GM10266 (cell line): ENCODE data around the gene UBASH3B.

ENCODE experiments used
- DNase-seq: peaks from one replicate; pipeline ENCODE4 v3.0.0; 2012; ENCODE audit errors: extremely low spot score
- TF ChIP-seq, protein P1 (sequence below): IDR thresholded peaks from 2 replicates; pipeline ENCODE4 v1.5.1; 2012; ENCODE audit warnings: mild to moderate bottlenecking, low read depth; ENCODE audit not compliant: control insufficient read depth, insufficient read depth; ENCODE audit errors: missing control alignments

The UBASH3B gene

DNA sequence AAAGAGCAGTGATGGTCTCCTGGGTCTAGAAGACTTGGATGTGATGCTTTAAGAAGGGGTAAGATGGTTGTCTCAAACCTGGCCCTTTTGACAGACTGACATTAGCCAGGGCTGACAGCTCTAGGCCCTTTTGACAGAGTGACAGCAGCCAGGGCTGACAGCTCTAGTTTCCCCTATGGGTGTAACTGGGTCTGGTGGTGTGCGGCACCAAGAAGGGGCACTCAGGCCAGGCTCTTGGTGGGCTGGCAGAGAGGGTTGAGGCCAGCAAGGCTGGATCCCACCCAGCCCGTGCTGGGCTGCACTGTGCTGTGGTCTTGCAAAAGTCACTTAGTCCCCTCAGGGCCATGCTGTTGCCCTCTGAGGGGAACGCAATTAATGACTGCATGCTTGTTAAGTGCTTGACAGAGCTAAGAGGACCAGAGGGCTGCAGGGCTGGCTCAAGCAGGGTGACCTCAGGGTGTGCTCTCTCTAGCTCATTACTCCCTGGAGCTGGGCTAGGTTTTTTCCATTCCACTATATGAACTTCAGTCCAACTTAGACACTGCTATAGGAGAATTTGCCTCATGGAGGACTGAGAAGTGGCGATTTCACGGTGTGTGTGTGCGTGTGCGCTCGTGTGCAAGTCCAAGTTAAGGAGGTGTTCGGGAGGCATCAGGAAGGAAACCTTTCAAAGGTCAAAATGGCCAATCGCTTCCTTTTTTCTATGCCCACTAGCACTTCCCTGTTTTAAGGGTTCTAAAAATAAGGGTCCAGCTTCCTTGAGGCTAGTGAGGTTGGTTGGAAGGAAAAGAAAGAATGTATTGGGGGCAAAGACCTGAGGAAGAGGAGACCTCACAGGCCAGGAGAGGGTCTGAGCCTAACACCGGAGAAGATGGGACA, 4.4 kb downstream of the UBASH3B start:
- no peak for DNase-seq
- TF ChIP-seq, protein P1, sequence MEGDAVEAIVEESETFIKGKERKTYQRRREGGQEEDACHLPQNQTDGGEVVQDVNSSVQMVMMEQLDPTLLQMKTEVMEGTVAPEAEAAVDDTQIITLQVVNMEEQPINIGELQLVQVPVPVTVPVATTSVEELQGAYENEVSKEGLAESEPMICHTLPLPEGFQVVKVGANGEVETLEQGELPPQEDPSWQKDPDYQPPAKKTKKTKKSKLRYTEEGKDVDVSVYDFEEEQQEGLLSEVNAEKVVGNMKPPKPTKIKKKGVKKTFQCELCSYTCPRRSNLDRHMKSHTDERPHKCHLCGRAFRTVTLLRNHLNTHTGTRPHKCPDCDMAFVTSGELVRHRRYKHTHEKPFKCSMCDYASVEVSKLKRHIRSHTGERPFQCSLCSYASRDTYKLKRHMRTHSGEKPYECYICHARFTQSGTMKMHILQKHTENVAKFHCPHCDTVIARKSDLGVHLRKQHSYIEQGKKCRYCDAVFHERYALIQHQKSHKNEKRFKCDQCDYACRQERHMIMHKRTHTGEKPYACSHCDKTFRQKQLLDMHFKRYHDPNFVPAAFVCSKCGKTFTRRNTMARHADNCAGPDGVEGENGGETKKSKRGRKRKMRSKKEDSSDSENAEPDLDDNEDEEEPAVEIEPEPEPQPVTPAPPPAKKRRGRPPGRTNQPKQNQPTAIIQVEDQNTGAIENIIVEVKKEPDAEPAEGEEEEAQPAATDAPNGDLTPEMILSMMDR: no peak

DNA sequence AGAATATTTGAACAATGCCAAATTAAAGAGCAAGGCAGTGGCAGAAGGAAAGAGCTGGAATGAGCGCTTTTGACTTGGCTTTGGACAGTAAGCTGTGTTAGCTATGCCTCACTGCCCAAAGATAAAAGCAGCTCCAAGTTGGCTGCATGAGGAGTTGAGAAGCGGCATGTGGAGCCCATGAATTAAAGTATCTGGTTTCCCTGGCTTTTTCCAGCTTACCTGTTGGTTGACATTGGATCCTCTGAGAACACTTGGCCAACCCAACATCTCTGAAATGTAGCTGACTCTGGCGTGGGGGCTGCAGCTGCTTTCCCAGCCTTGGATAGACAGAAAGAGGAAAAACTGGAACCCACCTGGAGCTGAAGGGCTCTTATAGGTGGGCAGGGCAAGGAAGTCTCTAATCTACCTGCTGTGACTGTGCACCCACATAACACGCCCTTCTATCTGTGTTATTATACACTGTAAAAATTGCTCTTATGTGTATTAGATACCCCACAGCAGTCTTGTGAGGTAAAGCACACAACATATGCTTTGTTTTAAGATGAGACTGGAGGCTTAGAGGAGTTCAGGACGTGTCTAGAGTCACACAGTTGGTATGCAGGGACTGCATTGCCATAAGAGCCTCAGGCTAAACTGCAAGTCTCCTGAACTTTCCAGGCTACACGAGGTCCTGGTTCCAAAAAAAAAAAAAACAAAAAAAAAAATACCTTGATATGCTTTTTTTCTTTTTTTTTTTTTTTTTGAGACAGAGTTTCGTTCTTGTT, 5.8 kb downstream of the UBASH3B start:
- DNase-seq: no peak
- TF ChIP-seq, protein P1: no peak

DNA sequence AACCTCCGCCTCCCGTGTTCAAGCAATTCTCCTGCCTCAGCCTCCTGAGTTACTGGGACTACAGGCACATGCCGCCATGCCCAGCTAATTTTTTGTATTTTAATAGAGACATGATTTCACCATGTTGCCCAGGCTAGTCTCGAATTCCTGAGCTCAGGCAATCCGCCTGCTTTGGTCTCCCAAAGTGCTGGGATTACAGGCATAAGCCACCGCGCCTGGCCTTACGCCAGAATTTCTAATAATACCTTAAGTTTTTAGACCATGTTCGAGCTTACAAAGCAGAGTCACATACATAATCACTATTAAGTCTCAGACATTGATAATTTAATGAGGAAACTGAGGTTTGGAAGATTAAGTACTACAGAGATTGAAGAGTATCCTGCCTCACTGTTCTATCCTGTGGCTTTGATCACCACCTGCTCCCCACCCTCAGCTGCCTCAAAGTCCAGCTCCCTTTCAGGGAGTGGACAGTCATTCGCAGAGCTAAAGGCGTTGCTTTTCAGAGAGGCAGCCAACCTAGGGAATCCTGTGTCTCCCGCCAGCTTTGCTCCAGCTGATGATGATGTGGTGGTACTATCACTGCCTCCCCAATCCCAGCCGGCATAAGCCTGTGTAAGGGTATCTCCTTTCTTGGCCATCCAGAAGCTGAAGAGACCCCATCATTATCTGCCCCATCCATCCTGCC, 7.7 kb downstream of the UBASH3B start:
- DNase-seq: no peak
- TF ChIP-seq, protein P1: no peak

DNA sequence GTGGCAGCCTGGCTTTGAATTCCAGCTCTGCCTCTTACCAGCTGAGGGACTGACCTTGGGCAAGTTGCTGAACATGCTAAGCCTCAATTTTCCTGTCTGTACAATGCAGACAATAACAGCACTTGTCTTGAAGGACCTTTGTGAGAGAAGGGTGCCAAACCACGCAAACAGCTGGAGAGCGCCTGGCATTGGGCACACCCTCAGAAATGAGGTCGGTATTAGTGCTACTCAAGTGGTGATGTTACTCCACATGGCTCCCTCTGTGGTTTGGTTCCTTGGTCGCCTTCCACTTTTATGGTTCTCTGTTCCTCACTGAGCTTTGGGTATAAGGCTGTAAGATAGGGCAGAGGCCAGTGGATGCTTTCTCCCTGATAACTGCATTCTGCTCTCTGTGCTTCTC, 8.2 kb downstream of the UBASH3B start:
- TF ChIP-seq, protein P1: no peak
- DNase-seq: no peak

DNA sequence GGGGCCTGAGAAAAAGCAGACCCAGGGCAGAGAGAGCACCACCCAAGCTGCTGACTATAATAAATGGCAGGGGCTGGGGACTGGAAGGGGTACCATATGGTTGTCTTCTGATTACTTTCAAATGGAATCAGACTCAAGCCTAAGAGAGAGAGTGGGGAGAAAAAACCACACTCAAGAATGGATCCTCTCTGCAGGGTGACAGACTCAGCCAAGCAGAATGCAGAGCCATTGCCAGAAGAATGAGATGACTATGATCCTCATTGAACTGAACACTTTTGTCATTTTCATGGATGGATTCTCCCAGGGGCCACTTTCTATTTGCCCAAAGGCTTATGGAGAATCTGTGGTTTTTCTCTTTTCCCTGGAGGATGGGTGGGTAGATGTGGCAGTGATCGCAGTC, 8.7 kb downstream of the UBASH3B start:
- DNase-seq: no peak
- TF ChIP-seq, protein P1: no peak

DNA sequence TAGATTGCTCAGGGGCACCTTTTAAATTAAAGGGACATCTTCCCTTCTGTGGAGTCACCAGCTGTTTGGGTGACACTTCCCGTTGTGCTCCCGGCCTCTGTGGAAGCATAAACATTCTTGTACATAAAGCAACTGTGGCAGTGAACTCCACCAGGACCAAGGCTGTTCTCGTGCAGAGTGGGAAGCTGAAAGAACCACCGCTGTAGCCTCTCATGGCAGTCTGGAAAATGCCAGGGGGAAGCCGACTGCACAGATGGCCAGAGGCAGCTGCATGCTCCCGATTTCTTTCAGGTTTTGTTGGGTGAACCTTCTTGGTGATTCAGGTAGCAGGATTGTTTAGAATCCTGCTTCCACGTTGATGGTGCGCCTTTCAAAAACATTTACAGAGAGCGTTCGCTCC, 10.3 kb downstream of the UBASH3B start:
- DNase-seq: no peak
- TF ChIP-seq, protein P1: no peak

DNA sequence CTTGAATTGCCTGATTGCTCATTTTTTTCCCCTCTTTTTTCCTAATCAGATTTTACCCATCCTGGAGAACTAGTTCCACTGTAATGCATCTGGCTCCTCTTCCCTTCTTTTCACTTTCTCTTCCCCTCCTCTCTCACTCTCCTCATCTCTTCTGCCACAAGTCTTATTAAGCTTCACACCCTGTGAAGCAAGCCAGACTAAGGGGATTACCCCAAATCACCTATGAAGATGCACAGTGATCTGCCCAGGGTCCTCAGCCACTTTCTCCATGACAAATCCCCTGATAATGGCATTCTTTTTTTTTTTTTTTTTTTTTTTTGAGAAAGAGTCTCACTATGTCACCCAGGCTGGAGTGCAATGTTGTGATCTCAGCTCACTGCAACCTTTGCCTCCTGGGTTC, 11.2 kb downstream of the UBASH3B start:
- no peak for DNase-seq
- TF ChIP-seq, protein P1: no peak
